Activated naive CD4-positive, alpha-beta T cell treated with anti-CD3 and anti-CD28 coated beads, Interleukin-2, amount 50 U/mL, for 72 hours (primary cell): ENCODE results near the gene SEC14L1. TPM values are rescaled to one million over a fixed set of nuclear protein-coding genes. Genes with fewer than 3 reads are reported as not detected.

Source experiments
- ATAC-seq, 2 donors: fragments of 150-1000 bp; cut with Tn5 transposase; 2 replicates each; pipeline ENCODE4 v1.10.0; 2021; ENCODE audit warnings: mild to moderate bottlenecking in 2 of 2, moderate library complexity in 2 of 2
- DNase-seq, 2 donors: peaks; one replicate each; pipeline ENCODE4 v3.0.0; 2021 to 2022; ENCODE audit warnings: low spot score in 2 of 2
- H3K27ac Mint-ChIP-seq, 2 donors: one replicate each; pipeline ENCODE4 v1.8.0; 2022; ENCODE audit warnings: mild to moderate bottlenecking in 2 of 2, mixed read lengths in 2 of 2
- H3K36me3 Mint-ChIP-seq, 2 donors: one replicate each; pipeline ENCODE4 v1.8.0; 2022; ENCODE audit warnings: mixed read lengths in 2 of 2
- H3K9me3 Mint-ChIP-seq, 2 donors: one replicate each; pipeline ENCODE4 v1.8.0; 2022; ENCODE audit warnings: mixed read lengths in 2 of 2
- total RNA-seq, 2 donors: library from RNA; stranded (reverse); gene quantifications; one replicate each; pipeline ENCODE4 v1.2.3, GENCODE V29; 2022

SEC14L1 gene
- total RNA-seq, 2 donors from 2014 or later, result 53.4 to 103 TPM

DNA sequence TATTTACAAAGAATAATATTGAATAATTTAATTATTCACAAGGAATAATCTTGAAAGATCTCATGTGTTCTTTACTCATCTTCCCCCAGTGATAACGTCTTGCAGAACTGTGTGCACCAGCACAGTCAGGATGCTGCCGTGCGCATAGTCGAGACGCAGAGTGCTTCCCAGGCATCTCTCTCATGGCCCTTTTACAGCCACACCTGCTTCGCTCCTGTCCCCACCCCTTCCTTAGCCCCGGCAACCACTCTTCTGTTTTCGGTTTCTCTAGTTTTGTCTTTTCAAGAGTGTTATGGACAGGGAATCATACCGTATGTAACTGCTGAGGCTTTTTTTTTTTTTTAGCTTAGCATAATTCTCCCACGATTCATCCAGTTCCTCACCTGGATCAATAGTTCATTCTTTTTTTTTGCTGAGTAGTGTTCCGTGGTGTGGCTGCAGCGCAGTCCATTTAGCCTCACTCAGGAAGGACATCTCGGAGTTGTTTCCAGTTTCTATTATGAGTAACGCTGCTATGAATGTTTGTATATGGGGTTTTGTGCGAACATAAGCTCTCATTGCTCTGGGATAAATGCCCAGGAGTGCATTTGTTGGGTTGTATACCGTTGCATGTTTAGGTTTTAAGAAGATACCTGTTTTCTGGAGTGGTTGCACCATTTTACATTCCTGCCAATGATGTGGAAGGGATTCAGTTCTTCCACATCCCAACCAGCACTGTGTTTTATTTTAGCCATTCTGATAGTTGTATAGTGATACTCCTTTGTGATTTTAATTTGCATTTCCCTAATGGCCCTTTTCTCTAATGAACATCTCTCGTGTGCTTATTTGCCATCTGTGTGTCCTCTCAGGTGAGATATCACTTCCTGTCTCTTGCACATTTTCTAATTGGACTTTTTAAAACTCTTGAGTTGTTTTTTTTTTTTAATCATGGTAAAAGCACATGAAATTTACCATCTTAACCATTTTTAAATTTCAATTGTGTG is 47.6 kb downstream of the SEC14L1 start:
- DNase-seq (no peak), ATAC-seq (no peak)
- peaks cover 8 to 19% of the 10 kb centered on the region in 2 donors for H3K36me3 Mint-ChIP-seq
- H3K27ac Mint-ChIP-seq, result peak overlapping the region; percentile 77 to 82
- no peaks in the 10 kb centered on the region for H3K9me3 Mint-ChIP-seq

DNA sequence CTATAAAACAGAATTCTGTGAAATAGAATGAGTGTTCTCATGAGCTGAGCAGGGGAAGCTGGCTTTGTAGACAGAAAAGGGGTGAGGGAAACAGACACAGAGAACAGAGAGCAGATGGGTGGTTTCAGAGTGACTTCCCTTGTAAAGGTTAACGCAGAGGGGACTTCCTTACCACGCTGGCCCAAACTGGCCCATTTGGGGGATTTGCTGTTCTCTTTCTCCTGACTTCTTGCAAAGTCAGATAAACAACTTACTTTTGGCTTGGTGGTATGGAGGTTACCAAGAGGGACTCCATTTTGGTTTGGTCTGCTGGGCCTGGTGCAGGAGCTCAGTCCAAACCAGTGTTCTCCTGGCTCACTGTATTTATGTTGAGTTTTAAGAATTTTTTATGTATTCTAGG is 48.4 kb downstream of the SEC14L1 start:
- Mint-ChIP-seq H3K9me3 (no peaks in the 10 kb centered on the region), H3K27ac (peak overlapping the region; percentile 77 to 82), H3K36me3 (peaks cover 8 to 19% of the 10 kb centered on the region in 2 donors)
- ATAC-seq (peak; percentile 87 to 94), DNase-seq (peak in 1 of 2 donors; percentile 14)

DNA sequence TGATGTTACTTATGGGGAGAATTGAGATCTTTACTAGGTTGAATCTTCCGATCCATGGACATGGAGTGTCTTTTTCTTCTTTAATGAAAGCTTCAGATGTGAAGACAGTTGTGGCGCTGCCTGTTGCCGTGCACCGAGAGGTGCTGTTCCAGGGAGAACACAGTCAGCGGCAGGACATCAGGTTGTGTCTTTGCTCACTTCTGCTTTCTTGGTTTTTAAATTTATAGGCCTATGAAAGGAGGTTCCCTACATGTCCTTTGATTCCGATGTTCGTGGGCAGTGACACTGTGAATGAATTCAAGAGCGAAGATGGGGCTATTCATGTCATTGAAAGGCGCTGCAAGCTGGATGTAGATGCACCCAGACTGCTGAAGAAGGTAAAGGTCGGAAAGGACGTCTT is 49.8 kb downstream of the SEC14L1 start:
- no peaks in the 10 kb centered on the region for H3K9me3 Mint-ChIP-seq

DNA sequence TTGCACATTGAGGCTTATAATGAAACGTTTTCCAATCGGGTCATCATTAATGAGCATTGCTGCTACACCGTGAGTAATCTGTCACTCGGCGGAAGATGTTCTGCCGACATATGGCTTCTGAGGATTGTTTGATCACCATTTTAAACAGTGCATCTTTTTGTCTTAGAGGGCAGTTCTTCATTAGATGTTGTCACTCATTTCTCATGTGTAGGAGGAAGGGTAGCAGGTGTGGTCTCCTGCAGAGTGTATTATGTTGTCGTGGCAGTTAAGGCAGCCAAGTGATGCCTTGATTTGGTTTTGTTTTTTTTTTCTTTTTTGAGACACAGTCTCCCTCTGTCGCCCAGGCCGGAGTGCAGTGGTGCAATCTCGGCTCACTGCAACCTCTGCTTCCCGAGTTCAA is 50.5 kb downstream of the SEC14L1 start:
- Mint-ChIP-seq H3K9me3 (no peaks in the 10 kb centered on the region), H3K36me3 (peaks cover 18 to 19% of the 10 kb centered on the region in 2 donors), H3K27ac (peak overlapping the region in 1 of 2 donors; percentile 82)
- DNase-seq (no peak), ATAC-seq (no peak)

More for the DNA sequence above, 49.8 kb downstream of the SEC14L1 start:
- peak overlapping the region; percentile 78 to 82 for H3K27ac Mint-ChIP-seq
- H3K36me3 Mint-ChIP-seq, result peaks cover 11 to 19% of the 10 kb centered on the region in 2 donors
- ATAC-seq (no peak), DNase-seq (no peak)

DNA sequence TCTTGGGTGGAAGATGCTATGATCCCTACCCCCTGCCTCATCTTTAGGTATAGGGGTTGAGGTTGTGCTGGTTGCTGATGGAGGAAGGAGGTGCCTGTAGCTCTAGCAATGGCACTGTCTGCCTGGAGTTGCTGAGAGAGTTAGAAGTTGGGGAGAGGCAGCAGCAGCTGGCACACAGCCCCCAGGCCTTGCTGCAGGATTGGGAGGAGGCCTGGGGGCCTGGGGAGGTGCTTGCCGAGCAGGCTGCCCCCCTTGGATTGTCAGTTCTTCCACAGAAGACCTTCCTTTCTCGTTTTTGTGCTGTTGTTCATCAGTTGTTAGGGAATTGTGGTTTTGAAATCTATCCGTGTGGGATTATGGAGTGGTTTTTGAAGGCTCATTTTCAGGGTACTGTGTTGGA is 52.9 kb downstream of the SEC14L1 start:
- H3K36me3 Mint-ChIP-seq, result peaks cover 18 to 24% of the 10 kb centered on the region in 2 donors
- DNase-seq (no peak), ATAC-seq (no peak)
- peak overlapping the region in 1 of 2 donors; percentile 77 for H3K27ac Mint-ChIP-seq
- no peaks in the 10 kb centered on the region for H3K9me3 Mint-ChIP-seq

DNA sequence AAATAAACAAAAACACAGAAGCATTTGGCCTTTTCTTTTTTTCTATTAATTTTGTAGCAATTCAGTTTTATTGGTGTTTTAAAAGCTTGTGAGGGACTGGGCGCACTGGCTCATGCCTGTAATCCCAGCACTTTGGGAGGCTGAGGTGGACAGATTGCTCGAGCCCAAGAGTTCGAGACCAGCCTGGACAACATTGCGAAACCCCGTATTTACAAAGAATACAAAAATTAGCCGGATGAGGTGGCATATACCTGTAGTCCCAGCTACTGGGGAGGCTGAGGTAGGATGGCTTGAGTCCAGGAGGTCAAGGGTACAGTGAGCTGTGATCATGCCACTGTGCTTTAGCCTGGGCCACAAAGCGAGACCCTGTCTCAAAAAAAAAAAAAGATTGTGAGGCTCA is 53.4 kb downstream of the SEC14L1 start:
- peaks cover 18 to 24% of the 10 kb centered on the region in 2 donors for H3K36me3 Mint-ChIP-seq
- H3K27ac Mint-ChIP-seq, result no peak overlapping the region
- ATAC-seq (no peak), DNase-seq (no peak)
- no peaks in the 10 kb centered on the region for H3K9me3 Mint-ChIP-seq

DNA sequence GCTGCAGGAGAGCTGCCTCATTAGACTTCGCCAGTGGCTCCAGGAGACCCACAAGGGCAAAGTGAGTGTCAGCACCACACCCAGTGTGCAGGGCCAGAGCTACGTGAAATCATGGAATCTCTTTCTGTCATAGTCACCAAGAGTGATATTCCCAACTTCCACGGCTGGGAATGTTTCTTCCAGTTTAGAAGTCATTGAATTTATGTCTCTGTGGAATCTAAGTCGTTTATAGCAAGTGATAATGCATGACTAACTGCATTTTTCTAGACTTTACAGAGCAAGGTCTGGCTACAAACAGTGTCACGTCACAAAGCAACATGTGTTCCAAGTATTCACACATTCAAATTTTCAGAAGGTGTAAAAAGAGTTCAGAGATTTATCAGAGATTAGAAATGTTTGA is 55.5 kb downstream of the SEC14L1 start:
- ATAC-seq (no peak), DNase-seq (no peak)
- Mint-ChIP-seq H3K36me3 (peaks cover 19 to 28% of the 10 kb centered on the region in 2 donors), H3K9me3 (no peaks in the 10 kb centered on the region), H3K27ac (no peak overlapping the region)

DNA sequence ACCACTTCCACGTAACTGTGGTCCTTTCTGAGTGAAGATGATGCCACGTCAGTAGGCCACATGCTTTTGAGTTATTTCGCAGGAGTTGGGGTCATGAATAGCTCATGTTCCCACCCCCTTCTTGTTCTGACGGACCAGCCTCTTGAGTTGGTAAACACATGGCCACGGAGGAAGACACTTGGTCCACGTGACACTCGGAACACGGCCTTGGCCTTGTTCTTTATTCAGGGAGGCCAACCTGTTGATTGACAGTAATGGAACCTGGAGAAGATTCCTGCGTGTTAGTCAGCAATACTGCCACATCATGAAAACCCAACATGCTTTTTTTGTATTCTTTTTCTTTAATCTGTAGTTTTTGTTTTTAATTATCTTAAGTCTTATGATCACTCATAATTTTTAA is 56.3 kb downstream of the SEC14L1 start:
- no peaks in the 10 kb centered on the region for H3K9me3 Mint-ChIP-seq
- H3K36me3 Mint-ChIP-seq, result peaks cover 10 to 27% of the 10 kb centered on the region in 2 donors
- H3K27ac Mint-ChIP-seq, result no peak overlapping the region
- DNase-seq (no peak), ATAC-seq (no peak)

DNA sequence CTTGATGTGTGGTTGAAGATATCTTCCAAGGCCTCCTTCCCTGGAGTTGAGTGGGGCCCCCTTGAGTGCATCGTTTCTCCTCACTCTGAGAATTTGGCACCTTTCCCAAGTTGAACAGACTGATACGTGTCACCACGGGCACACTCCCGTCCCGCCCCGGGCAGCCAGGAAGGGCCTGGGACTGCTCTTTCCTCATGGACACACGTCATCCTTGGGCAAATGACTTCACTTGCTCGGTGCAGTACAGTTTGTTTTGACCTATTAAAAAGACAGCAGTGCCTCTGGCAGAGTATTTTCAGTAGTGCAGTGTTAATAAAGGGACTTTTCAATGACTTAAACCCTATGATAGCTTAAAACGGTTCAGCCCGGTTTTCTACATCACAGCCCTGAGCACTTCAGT is 59.9 kb downstream of the SEC14L1 start:
- DNase-seq (no peak), ATAC-seq (no peak)
- no peaks in the 10 kb centered on the region for H3K9me3 Mint-ChIP-seq
- peaks cover 5 to 16% of the 10 kb centered on the region in 2 donors for H3K36me3 Mint-ChIP-seq
- no peak overlapping the region for H3K27ac Mint-ChIP-seq

DNA sequence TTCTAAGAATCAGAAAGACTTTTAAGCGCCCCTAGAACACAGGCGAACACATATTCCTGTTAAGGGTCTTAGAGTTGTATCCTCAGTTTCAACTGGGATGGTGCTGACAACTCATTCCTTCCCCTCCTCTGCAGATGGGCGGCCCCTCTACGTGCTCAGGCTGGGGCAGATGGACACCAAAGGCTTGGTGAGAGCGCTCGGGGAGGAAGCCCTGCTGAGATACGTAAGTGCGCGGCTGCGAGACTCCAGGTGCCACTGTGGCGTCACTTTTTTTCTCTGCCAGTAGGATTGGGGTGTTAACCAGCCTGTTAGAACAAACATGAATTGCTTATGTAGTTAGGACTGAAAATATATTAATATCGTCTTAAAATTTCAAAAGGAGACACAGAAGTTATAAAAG is 62.7 kb downstream of the SEC14L1 start:
- Mint-ChIP-seq H3K36me3 (peaks cover 0 to 13% of the 10 kb centered on the region in 2 donors), H3K9me3 (no peaks in the 10 kb centered on the region), H3K27ac (no peak overlapping the region)
- ATAC-seq (no peak), DNase-seq (no peak)

DNA sequence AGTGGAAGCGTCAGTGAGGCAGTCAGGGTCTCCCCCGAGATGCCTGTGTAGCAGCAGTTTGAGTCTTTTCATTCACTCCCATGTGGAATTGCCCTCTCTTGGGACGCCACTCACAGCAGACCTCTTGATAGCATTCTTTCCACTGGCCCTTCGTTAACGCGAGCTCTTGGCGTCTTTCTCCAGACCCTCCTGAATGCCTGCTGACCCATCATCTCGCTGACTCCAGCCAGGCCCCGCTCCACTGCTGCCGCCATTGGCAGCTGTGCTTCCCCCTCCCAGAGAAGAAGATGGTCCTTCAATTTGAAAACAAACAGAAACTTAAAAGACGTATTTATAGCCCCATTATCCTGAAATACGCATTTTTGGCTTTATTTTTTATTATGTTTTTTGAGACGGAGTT is 63.1 kb downstream of the SEC14L1 start:
- DNase-seq, result no peak
- no peak overlapping the region for H3K27ac Mint-ChIP-seq
- ATAC-seq, result no peak
- peaks cover 0 to 17% of the 10 kb centered on the region in 2 donors for H3K36me3 Mint-ChIP-seq
- no peaks in the 10 kb centered on the region for H3K9me3 Mint-ChIP-seq

DNA sequence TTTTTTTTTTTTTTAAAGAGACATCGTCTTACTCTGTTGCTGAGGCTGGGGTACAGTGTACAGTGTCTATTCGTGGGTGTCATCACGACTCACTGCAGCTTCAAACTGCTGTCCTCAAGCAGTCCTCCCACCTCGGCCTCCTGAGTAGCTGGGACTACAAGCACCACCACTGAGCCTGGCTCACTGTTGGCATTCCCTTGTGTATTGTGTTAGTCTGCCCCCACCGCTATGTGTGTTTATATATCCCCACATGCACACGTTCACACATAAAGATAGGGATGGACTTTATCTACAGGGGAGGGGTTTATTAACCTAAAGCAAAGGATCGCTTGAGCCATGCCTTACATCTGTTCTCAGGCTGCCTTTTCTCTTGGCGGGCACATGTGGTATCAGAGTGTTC is 63.8 kb downstream of the SEC14L1 start:
- DNase-seq (no peak), ATAC-seq (no peak)
- H3K36me3 Mint-ChIP-seq, result peaks cover 3 to 17% of the 10 kb centered on the region in 2 donors
- peak overlapping the region in 1 of 2 donors; percentile 30 for H3K27ac Mint-ChIP-seq
- H3K9me3 Mint-ChIP-seq, result no peaks in the 10 kb centered on the region

DNA sequence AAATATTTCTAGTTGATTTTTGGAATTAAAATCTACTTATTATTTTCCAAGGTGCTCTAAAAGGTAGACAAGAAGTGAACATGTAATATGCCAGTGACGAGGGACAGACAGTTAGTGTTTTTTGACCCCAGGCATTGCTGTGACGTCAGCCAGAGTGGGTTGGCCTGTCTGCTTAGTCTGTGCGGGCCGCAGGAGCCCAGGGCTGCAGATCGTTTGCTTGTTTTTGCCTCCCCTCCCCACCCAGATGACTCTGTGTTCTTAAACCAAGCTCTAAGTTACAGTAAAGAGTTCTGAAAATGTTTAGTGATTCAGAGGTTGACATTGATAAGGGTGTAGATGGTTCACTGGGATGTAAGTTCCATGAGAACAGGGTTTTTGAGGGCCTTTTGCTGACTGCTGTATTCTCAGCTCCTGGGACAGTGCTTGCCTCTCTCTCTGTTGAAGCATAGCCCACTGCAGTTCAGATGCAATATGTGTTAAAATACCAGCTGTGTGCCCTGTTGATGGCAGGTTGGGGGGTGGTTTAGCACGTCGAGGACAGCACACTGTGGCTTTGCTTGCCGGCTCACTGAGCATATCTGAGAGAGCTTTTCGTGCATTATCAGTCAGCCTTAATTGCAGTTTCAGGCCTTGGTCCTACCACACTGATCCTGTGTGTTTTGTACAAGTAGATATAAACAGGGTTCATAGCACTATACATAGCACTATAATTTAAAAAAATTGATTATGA is 64.8 kb downstream of the SEC14L1 start:
- H3K27ac Mint-ChIP-seq, result peak overlapping the region in 1 of 2 donors; percentile 29
- no peak for ATAC-seq
- peaks cover 14 to 22% of the 10 kb centered on the region in 2 donors for H3K36me3 Mint-ChIP-seq
- no peak for DNase-seq
- H3K9me3 Mint-ChIP-seq, result no peaks in the 10 kb centered on the region

DNA sequence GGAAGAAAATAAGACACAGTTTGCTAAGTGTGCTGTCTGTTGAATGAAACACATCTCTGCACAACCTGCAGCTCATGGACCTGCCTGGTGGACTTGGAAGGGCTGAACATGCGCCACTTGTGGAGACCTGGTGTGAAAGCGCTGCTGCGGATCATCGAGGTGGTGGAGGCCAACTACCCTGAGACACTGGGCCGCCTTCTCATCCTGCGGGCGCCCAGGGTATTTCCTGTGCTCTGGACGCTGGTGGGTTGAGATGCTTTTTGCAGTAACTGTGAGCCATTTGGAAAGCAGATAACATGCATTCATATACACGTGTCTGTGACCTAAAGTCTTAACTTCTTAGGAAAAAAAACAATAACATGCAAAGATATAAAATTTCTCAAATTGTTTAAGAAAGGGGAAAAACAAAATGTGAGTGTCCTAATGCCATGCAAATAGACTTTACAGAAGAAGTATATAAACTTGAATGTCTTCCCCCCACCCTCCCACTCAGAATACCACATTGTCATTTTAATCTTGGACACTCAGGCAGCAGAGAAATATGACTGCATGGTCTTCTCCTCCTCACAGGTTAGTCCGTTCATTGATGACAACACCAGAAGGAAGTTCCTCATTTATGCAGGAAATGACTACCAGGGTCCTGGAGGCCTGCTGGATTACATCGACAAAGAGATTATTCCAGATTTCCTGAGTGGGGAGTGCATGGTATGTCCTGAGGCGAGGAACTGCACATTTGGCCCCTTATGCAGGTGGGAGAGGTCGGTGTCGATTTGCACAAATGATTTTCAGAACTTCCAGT is 65.6 kb downstream of the SEC14L1 start:
- no peak for DNase-seq
- peak overlapping the region in 1 of 2 donors; percentile 60 for H3K27ac Mint-ChIP-seq
- no peaks in the 10 kb centered on the region for H3K9me3 Mint-ChIP-seq
- ATAC-seq, result no peak
- H3K36me3 Mint-ChIP-seq, result peaks cover 15% of the 10 kb centered on the region in 2 donors

DNA sequence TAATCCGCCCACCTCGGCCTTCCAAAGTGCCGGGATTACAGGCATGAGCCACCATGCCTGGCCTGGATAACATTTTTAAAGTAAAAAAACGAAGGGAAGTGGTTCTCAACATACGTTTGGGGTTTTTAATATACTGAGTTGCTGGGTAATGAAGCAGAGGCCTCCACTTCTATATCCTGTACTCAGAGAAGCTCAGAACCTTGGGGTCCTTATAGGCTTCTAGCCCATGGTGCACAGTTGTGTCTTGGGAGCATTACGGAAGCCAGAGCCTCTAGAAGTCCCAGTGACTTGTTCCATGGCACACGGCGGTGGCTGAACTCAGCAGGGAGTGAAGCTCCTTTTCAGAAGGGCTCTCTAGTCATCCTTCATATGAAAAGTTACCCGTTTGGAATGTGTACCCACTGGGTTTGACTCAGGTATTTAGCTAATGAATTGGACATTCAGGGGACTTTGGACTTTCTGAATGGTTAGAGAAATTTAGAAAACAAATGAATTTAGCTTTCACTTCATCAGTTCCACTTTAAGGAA is 67.0 kb downstream of the SEC14L1 start:
- ATAC-seq (no peak), DNase-seq (no peak)
- Mint-ChIP-seq H3K36me3 (peaks cover 15 to 22% of the 10 kb centered on the region in 2 donors), H3K9me3 (no peaks in the 10 kb centered on the region), H3K27ac (peak overlapping the region in 1 of 2 donors; percentile 50)

DNA sequence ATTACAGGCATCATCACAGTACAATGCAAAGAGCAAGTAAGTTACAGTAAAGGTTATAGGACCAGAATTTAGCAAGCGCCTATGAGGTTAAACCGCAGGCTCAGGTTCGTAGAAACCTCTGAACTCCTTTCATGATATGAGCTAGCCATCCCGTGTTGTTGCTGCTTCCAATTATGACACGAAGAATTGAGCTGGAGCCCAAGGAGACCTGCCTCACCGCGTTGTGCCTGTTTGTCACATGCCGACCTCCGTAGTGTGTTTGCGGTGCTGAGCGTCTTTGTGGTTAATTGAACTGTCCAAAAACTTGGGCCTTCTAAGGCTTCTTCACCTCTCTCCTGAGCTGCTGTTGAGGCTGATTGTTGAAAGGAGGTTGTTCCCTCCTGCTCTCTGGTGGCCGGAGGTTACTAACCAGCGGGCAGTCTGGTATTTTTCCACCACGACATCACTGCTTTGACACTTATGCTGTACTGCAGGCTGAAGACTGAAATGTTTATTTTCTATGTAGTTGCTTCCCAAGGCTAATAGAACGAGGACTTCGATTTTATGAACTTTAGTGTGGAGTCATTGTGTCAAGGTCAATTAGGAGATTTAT is 67.5 kb downstream of the SEC14L1 start:
- Mint-ChIP-seq H3K9me3 (no peaks in the 10 kb centered on the region), H3K27ac (peak overlapping the region; percentile 37 to 50), H3K36me3 (peaks cover 15 to 22% of the 10 kb centered on the region in 2 donors)
- DNase-seq (no peak), ATAC-seq (no peak)
